HFFc6 (cell line): ENCODE results near the gene HLA-DOB. TPM values are rescaled to one million over a fixed set of nuclear protein-coding genes. Genes with fewer than 3 reads are reported as not detected.
A peak's percentile ranks its signal among the peaks of the same experiment; 100 is the strongest.

Experiments used
- DNase-seq: peaks from one replicate; pipeline ENCODE4 v3.0.0-alpha.2; 2018
- H3K27ac Mint-ChIP-seq: 2 replicates; pipeline ENCODE4 v1.8.0; 2020; ENCODE audit warnings: mild to moderate bottlenecking, mixed read lengths
- H3K27me3 Mint-ChIP-seq: 2 replicates; pipeline ENCODE4 v1.8.0; 2021; ENCODE audit warnings: mild to moderate bottlenecking, moderate library complexity, mixed read lengths; ENCODE audit not compliant: insufficient read depth
- H3K36me3 Mint-ChIP-seq: 2 replicates; pipeline ENCODE4 v1.8.0; 2021; ENCODE audit warnings: low read depth, mixed read lengths
- H3K4me1 Mint-ChIP-seq: 2 replicates; pipeline ENCODE4 v1.8.0; 2020; ENCODE audit warnings: low read depth, mixed read lengths
- H3K4me3 Mint-ChIP-seq: 2 replicates; pipeline ENCODE4 v1.8.0; 2020; ENCODE audit warnings: mild to moderate bottlenecking, moderate library complexity, mixed read lengths
- H3K9me3 Mint-ChIP-seq: 2 replicates; pipeline ENCODE4 v1.8.0; 2020; ENCODE audit warnings: mild to moderate bottlenecking, mixed read lengths
- total RNA-seq, 6 experiments: library from RNA; stranded (reverse); fragmentation: NEBNext Ultra II Directional; extraction: Animal tissue kit (Norgen Biotek cat#: 25700); gene quantifications; 2 replicates in 1 of 6; 3 replicates in 5 of 6; pipeline ENCODE4 v1.2.3, GENCODE V29; 2021
- TF ChIP-seq, protein P1 (sequence below): fragments of 200-600 bp; sonication (generic); IDR thresholded peaks from 2 replicates; pipeline ENCODE4 v1.5.0; 2021; ENCODE audit warnings: antibody characterized with exemption, mild to moderate bottlenecking

HLA-DOB gene
- total RNA-seq, 6 experiments from 2014 or later = 0.14 to 0.28 TPM; not detected in 4

DNA sequence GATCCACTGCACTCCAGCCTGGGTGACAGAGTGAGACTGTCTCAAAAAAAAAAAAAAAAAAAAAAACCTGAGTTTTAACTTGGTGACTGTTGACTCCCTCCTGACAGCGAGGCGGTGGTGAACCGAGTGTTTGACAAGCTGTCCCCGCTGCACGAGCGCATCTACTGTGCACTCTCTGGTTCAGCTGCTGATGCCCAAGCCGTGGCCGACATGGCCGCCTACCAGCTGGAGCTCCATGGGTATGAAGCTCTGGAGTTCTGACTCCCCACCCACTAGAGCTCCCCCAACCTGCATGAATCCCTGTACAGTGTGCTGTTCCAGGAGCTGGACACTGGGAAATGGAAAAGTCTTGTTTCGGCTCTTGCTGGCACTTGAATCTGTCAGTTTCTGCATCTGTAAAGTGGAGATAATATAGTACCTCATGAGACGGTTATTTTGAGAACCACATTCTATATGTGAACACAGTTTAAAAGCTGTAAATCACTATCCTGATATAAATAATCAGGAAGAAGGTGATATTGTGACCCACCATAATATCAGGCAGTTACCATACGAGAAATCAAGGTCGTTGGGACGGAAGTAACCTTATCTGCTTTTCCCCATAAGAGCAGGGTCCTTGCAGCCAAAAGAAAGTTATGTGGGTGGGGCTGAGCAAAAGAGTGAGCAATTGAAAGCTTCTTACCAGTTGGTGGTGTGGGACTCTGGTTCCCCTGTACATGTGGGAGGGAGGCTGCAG, 40.5 kb upstream of the HLA-DOB start:
- TF ChIP-seq, protein P1, sequence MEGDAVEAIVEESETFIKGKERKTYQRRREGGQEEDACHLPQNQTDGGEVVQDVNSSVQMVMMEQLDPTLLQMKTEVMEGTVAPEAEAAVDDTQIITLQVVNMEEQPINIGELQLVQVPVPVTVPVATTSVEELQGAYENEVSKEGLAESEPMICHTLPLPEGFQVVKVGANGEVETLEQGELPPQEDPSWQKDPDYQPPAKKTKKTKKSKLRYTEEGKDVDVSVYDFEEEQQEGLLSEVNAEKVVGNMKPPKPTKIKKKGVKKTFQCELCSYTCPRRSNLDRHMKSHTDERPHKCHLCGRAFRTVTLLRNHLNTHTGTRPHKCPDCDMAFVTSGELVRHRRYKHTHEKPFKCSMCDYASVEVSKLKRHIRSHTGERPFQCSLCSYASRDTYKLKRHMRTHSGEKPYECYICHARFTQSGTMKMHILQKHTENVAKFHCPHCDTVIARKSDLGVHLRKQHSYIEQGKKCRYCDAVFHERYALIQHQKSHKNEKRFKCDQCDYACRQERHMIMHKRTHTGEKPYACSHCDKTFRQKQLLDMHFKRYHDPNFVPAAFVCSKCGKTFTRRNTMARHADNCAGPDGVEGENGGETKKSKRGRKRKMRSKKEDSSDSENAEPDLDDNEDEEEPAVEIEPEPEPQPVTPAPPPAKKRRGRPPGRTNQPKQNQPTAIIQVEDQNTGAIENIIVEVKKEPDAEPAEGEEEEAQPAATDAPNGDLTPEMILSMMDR = no peak
- DNase-seq = no peak
- Mint-ChIP-seq H3K27ac (no peak overlapping the region), H3K36me3 (peaks cover 4% of the 10 kb centered on the region; the same call in 1 of the 2 replicates), H3K4me3 (no peak overlapping the region), H3K27me3 (no peaks in the 10 kb centered on the region; the same call in none of the 2 replicates), H3K9me3 (no peaks in the 10 kb centered on the region), H3K4me1 (peaks cover 29% of the 10 kb centered on the region)

DNA sequence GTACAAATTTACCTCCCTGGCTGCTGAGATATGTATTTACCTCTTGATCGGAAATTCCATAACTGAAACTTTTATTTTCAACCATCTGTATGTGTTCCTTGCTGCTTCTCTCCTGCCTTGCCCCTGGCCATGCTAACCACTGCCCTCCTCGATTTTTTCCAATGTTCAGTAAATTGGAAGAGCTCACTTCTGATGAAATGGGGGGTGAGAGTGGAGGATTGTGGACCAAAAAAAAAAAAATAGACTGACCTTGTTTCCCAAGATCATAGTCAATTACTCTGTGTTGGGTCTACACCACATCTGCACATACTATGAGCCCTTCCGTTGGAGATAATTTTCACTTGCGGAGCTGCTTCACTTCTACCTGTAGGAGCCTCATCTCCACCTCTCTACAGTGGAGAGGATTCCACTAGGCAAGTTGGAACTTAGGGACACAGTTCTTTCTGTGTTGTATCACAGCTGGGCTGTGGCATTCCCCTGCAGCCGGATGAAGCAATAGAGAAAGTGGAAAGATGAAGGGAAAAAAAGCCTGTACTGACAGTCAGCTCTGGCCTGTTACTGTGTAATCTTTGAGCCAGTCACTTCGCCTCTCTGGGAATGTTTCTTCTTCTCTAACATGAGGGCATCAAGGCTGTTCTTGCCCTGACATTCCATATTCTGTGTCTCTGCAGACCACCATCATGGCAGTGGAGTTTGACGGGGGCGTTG, 38.8 kb upstream of the HLA-DOB start:
- H3K4me3 Mint-ChIP-seq = peak overlapping the region; percentile 99; the same call in 1 of the 2 replicates
- TF ChIP-seq, protein P1 = no peak
- H3K4me1 Mint-ChIP-seq = peaks cover 30% of the 10 kb centered on the region
- peaks cover 11% of the 10 kb centered on the region; the same call in 1 of the 2 replicates for H3K36me3 Mint-ChIP-seq
- no peaks in the 10 kb centered on the region for H3K9me3 Mint-ChIP-seq
- no peak overlapping the region for H3K27ac Mint-ChIP-seq
- no peaks in the 10 kb centered on the region; the same call in none of the 2 replicates for H3K27me3 Mint-ChIP-seq
- DNase-seq = no peak

DNA sequence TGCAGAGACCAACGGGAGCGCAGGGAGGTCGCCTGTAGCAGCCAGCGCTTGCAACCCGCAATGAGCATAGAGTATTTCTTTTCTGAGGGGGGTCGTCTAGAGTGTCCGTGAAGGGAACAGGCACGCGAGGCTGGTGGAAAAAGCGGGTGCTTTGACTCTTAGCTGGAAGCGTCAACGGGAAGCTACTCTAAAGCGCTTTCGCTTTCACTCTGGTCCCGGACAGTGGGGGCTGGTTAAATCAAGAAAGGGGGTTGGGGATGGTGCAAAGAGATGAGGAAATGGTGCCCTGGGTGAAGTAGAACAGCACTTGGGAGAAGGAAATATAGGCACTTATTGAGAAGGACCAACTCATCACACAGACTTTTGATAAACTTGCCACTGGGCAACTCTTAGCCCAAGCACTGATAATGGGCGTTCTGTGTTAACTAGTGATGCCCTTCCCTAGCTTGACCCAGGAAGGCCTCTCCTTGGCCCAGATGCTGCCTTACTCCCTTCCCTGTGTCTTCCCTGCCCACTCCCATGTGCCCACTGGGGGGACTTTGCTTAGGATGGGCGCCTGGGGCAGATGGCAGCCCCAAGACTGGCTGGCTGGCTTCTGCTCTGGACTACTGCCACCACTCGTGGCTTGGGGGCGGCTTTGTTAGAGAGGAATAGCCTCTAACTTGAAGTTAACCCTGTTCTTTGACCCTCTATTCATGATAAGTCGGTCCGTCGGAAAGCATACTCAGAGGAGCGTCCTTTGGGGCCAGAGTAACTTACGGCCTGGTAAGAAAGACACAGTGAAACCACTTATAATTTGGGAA, 37.8 kb upstream of the HLA-DOB start:
- Mint-ChIP-seq H3K9me3 (no peaks in the 10 kb centered on the region), H3K27me3 (peaks cover 2% of the 10 kb centered on the region), H3K4me3 (peak overlapping the region; percentile 99), H3K36me3 (peaks cover 13% of the 10 kb centered on the region; the same call in 1 of the 2 replicates), H3K27ac (peak overlapping the region; percentile 97), H3K4me1 (peaks cover 29% of the 10 kb centered on the region)
- no peak for DNase-seq
- TF ChIP-seq, protein P1 = no peak

DNA sequence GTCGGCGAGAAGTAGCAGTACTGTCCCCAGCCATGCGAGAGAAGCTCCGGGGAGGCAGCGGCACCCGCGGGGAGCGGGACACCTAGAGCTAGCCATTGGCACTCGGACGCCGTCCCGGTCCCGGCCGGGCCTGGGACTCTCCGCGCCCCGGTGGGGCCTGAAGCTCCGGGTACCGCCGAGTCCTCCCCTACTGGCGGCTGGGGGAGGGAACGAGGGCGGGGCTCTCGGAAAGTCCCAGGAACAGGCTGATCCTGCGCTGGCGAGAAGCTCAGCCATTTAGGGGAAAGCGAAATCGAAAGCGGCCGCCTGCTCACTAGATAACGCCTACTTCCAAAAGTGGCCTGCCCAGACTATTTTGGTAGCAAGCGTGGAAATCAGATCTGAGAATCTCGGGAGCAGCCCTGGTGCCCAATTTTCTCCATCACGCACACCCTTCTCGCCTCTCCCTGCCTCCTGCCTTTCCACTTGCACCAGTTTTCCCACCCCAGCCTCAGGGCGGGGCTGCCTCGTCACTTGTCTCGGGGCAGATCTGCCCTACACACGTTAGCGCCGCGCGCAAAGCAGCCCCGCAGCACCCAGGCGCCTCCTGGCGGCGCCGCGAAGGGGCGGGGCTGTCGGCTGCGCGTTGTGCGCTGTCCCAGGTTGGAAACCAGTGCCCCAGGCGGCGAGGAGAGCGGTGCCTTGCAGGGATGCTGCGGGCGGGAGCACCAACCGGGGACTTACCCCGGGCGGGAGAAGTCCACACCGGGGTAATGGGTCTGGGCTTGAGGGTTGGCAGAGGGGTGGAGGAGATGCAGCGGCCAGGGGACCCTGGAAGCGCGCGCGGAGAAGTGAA, 37.0 kb upstream of the HLA-DOB start, which contains the start of the genes PSMB9 and TAP1:
Gene PSMB9, plus strand, starts transcription at position 652 of the 835 bp plus-strand sequence. Its CDS starts 38 bp downstream, at position 690.
Gene TAP1, minus strand, starts transcription at position 164 of the 835 bp plus-strand sequence. Its CDS starts 68 bp downstream, at position 96.
- peaks cover 18% of the 10 kb centered on the region for H3K36me3 Mint-ChIP-seq
- TF ChIP-seq, protein P1 = peak; percentile 85
- peak within 1 kb of the TSS; percentile 99 for H3K4me3 Mint-ChIP-seq
- peak; percentile 85 for DNase-seq
- peaks cover 2% of the 10 kb centered on the region for H3K27me3 Mint-ChIP-seq
- no peaks in the 10 kb centered on the region for H3K9me3 Mint-ChIP-seq
- H3K4me1 Mint-ChIP-seq = peaks cover 29% of the 10 kb centered on the region
- peak within 1 kb of the TSS; percentile 97 for H3K27ac Mint-ChIP-seq
